MM.1S (cell line): ENCODE data around the gene TREM1.

ENCODE experiments used
- DNase-seq: peaks from one replicate; pipeline ENCODE4 v3.0.0-alpha.2; 2015
- H2AFZ ChIP-seq: fragments of 300-600 bp; sonication (generic); 2 replicates; pipeline ENCODE4 v1.6.0; 2016; ENCODE audit warnings: antibody characterized with exemption, low read length
- H3F3A ChIP-seq: fragments of 300-600 bp; sonication (generic); 2 replicates; pipeline ENCODE4 v1.6.1; 2016; ENCODE audit warnings: mild to moderate bottlenecking, antibody characterized with exemption, low read length, moderate library complexity, mixed read lengths; ENCODE audit not compliant: insufficient read depth
- H3K27ac ChIP-seq: fragments of 300-600 bp; sonication (generic); 2 replicates; pipeline ENCODE4 v1.5.1; 2016; ENCODE audit warnings: mild to moderate bottlenecking, low read length
- H3K27me3 ChIP-seq: fragments of 300-600 bp; sonication (generic); replicated peaks from 2 replicates; pipeline ENCODE4 v1.6.0; 2016; ENCODE audit warnings: low read length; ENCODE audit not compliant: insufficient read depth
- H3K36me3 ChIP-seq: fragments of 300-600 bp; sonication (generic); replicated peaks from 2 replicates; pipeline ENCODE4 v1.6.1; 2016; ENCODE audit warnings: mild to moderate bottlenecking, low read length, mixed read lengths; ENCODE audit not compliant: insufficient read depth
- H3K4me1 ChIP-seq: fragments of 300-600 bp; sonication (generic); 2 replicates; pipeline ENCODE4 v1.6.1; 2016; ENCODE audit warnings: low read length, mixed read lengths
- H3K4me2 ChIP-seq: fragments of 300-600 bp; sonication (generic); 2 replicates; pipeline ENCODE4 v1.6.0; 2016; ENCODE audit warnings: low read depth, low read length
- H3K4me3 ChIP-seq: fragments of 300-600 bp; sonication (generic); 2 replicates; pipeline ENCODE4 v1.5.1; 2016; ENCODE audit warnings: low read length, mixed read lengths
- H3K79me2 ChIP-seq: fragments of 300-600 bp; sonication (generic); 2 replicates; pipeline ENCODE4 v1.6.1; 2016; ENCODE audit warnings: mixed run types, low read length, mixed read lengths
- H3K9ac ChIP-seq: fragments of 300-600 bp; sonication (generic); 2 replicates; pipeline ENCODE4 v1.6.1; 2016; ENCODE audit warnings: low read length, mixed read lengths
- H3K9me2 ChIP-seq: fragments of 300-600 bp; sonication (generic); replicated peaks from 2 replicates; pipeline ENCODE4 v1.6.1; 2016; ENCODE audit warnings: mild to moderate bottlenecking, low read length, mixed read lengths; ENCODE audit not compliant: insufficient read depth
- H3K9me3 ChIP-seq: fragments of 300-600 bp; sonication (generic); replicated peaks from 2 replicates; pipeline ENCODE4 v1.6.1; 2016; ENCODE audit warnings: mild to moderate bottlenecking, low read length, mixed read lengths; ENCODE audit not compliant: insufficient read depth
- H4K20me1 ChIP-seq: fragments of 300-600 bp; sonication (generic); 2 replicates; pipeline ENCODE4 v1.6.1; 2016; ENCODE audit warnings: mild to moderate bottlenecking, low read length, moderate library complexity, mixed read lengths; ENCODE audit not compliant: insufficient read depth
- EZH2 ChIP-seq: fragments of 300-600 bp; sonication (generic); optimal IDR thresholded peaks from 2 replicates; pipeline ENCODE3; 2017; ENCODE audit warnings: low read depth, mild to moderate bottlenecking, antibody characterized with exemption, low read length, mixed read lengths
- EZH2phosphoT487 ChIP-seq: fragments of 300-600 bp; sonication (generic); IDR thresholded peaks from 2 replicates; pipeline ENCODE4 v1.6.1; 2018; ENCODE audit warnings: antibody characterized with exemption, low read length
- TF ChIP-seq, protein P1 (sequence below): fragments of 300-600 bp; sonication (generic); IDR thresholded peaks from 2 replicates; pipeline ENCODE4 v1.5.1; 2016; ENCODE audit warnings: antibody characterized with exemption, low read length, mixed read lengths

Gene TREM1

DNA sequence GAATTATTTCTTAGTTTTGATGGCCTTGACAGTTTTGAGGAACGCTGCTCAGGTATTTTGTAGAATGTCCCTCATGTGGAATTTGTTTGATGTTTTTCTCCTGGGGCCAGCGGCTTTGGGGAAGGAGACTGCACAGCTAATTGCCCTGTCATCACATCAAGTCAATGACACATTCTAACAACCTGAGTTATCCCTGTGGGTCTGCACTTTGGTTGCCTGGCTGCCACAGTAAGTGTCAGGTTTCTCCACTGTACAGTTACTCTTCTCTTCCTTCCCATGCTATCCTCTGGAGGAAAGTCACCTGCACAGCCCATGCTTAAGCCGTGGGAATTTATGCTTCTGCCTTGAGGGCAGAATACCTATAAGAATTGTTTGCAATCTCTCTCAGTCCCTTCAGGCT, 59.7 kb downstream of the TREM1 start:
- Histone ChIP-seq H3K27me3 (no peaks in the 10 kb centered on the region), H3K27ac (no peak overlapping the region), H3K36me3 (no peaks in the 10 kb centered on the region), H3K9me3 (no peaks in the 10 kb centered on the region), H4K20me1 (no peaks in the 10 kb centered on the region), H3F3A (no peaks in the 10 kb centered on the region), H3K9me2 (no peaks in the 10 kb centered on the region), H3K79me2 (no peaks in the 10 kb centered on the region), H3K9ac (no peak overlapping the region), H3K4me2 (no peak overlapping the region), H3K4me1 (no peaks in the 10 kb centered on the region), H3K4me3 (no peak overlapping the region), H2AFZ (no peak overlapping the region)
- DNase-seq = no peak
- no peak for TF ChIP-seq EZH2phosphoT487
- TF ChIP-seq, protein P1, sequence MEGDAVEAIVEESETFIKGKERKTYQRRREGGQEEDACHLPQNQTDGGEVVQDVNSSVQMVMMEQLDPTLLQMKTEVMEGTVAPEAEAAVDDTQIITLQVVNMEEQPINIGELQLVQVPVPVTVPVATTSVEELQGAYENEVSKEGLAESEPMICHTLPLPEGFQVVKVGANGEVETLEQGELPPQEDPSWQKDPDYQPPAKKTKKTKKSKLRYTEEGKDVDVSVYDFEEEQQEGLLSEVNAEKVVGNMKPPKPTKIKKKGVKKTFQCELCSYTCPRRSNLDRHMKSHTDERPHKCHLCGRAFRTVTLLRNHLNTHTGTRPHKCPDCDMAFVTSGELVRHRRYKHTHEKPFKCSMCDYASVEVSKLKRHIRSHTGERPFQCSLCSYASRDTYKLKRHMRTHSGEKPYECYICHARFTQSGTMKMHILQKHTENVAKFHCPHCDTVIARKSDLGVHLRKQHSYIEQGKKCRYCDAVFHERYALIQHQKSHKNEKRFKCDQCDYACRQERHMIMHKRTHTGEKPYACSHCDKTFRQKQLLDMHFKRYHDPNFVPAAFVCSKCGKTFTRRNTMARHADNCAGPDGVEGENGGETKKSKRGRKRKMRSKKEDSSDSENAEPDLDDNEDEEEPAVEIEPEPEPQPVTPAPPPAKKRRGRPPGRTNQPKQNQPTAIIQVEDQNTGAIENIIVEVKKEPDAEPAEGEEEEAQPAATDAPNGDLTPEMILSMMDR = no peak
- TF ChIP-seq EZH2 = no peak

DNA sequence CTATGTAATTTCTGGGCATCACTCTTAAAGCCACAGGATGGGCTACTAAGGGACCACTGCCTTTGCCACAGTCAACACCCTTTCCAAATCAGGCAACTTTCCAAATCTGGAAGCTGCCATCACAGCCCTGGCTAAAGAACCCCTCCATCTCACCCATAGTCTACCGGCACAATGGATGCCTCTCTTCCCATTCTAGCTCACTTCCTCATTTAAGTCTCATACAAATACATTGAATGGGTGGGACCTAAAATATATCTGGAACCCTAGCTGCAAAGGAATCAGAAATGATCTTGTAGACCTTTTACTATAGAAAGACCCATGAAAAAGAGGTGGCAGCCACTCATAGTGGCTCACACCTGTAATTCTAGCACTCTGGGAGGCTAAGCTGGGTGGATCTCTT, 61.7 kb downstream of the TREM1 start:
- Histone ChIP-seq H3K4me2 (no peak overlapping the region), H2AFZ (no peak overlapping the region), H3K9me3 (no peaks in the 10 kb centered on the region), H3K36me3 (no peaks in the 10 kb centered on the region), H3K27ac (no peak overlapping the region), H3K9ac (no peak overlapping the region), H4K20me1 (no peaks in the 10 kb centered on the region), H3K4me3 (no peak overlapping the region), H3K27me3 (no peaks in the 10 kb centered on the region), H3K9me2 (no peaks in the 10 kb centered on the region), H3K79me2 (no peaks in the 10 kb centered on the region), H3K4me1 (no peaks in the 10 kb centered on the region), H3F3A (no peaks in the 10 kb centered on the region)
- TF ChIP-seq, protein P1 = no peak
- no peak for TF ChIP-seq EZH2
- no peak for TF ChIP-seq EZH2phosphoT487
- DNase-seq = no peak
